Stimulated activated CD4-positive, alpha-beta T cell treated with anti-CD3 and anti-CD28 coated beads, Interleukin-15, amount 100 ng/mL, for 1 hour (primary cell): Measurements from ENCODE around the gene CD99L2.
"Not testable (repeated sequence)": the region's sequence is repeated elsewhere in the genome, so short reads cannot be mapped to it uniquely, and the experiment has no call there.

Source experiments
- DNase-seq, 2 donors: peaks; one replicate each; pipeline ENCODE4 v3.0.0-alpha.2; 2020; ENCODE audit warnings: low read depth in 1 of 2, low spot score in 1 of 2

The CD99L2 gene

GRCh38 chrX:150897421-150898320 is 797 bp downstream of the CD99L2 start:
- peak in 1 of 2 donors; percentile 30 for DNase-seq

- no peak for DNase-seq
These were observed 1.8 kb downstream of the CD99L2 start for GRCh38 chrX:150896632-150897031.

GRCh38 chrX:150893936-150894335 is 4.5 kb downstream of the CD99L2 start:
- no peak for DNase-seq

GRCh38 chrX:150889131-150889530 is 9.3 kb downstream of the CD99L2 start:
- DNase-seq = no peak

- no peak for DNase-seq
These were observed 10.5 kb downstream of the CD99L2 start for GRCh38 chrX:150887906-150888465.

- not testable (repeated sequence) for DNase-seq
These were observed 11.2 kb downstream of the CD99L2 start for GRCh38 chrX:150887268-150887667.

- DNase-seq = no peak
These were observed 12.1 kb downstream of the CD99L2 start for GRCh38 chrX:150886381-150886780.

GRCh38 chrX:150880808-150881165 is 17.7 kb downstream of the CD99L2 start:
- no peak for DNase-seq

GRCh38 chrX:150879855-150880807 is 18.3 kb downstream of the CD99L2 start:
- no peak for DNase-seq

GRCh38 chrX:150875621-150876020 is 22.8 kb downstream of the CD99L2 start:
- DNase-seq = not testable (repeated sequence)

GRCh38 chrX:150874448-150874847 is 24.0 kb downstream of the CD99L2 start:
- no peak for DNase-seq

- no peak for DNase-seq
These were observed 24.9 kb downstream of the CD99L2 start for GRCh38 chrX:150873616-150874015.

- DNase-seq = no peak
These were observed 25.6 kb downstream of the CD99L2 start for GRCh38 chrX:150872773-150873336.

GRCh38 chrX:150871341-150871811 is 27.1 kb downstream of the CD99L2 start:
- no peak for DNase-seq

GRCh38 chrX:150870487-150871340 is 27.8 kb downstream of the CD99L2 start:
- no peak for DNase-seq

GRCh38 chrX:150870029-150870428 is 28.4 kb downstream of the CD99L2 start:
- no peak for DNase-seq

- no peak for DNase-seq
These were observed 29.0 kb downstream of the CD99L2 start for GRCh38 chrX:150869450-150869849.

- DNase-seq = no peak
These were observed 29.8 kb downstream of the CD99L2 start for GRCh38 chrX:150868625-150869024.

GRCh38 chrX:150864127-150864526 is 34.3 kb downstream of the CD99L2 start:
- DNase-seq = no peak

GRCh38 chrX:150863191-150863590 is 35.3 kb downstream of the CD99L2 start:
- no peak for DNase-seq
